DMS79 treated with DMSO at 0.1 percent for 48 hours (cell line): Measurements from ENCODE around the gene IL3.
"Not testable (repeated sequence)": the region's sequence is repeated elsewhere in the genome, so short reads cannot be mapped to it uniquely, and the experiment has no call there.

Experiments used
- DNase-seq: peaks from one replicate; lab custom pipeline; 2025; lab: John Stamatoyannopoulos, UW

IL3 gene

GRCh38 chr5:132095077-132095410, 34.6 kb downstream of the IL3 start:
- no peak for DNase-seq

- DNase-seq: no peak
Measured at GRCh38 chr5:132095424-132095972, 35.0 kb downstream of the IL3 start.

- DNase-seq: no peak
Measured at GRCh38 chr5:132096904-132097303, 36.4 kb downstream of the IL3 start.

GRCh38 chr5:132098151-132098594, 37.7 kb downstream of the IL3 start:
- no peak for DNase-seq

- no peak for DNase-seq
Measured at GRCh38 chr5:132098621-132099020, 38.2 kb downstream of the IL3 start.

GRCh38 chr5:132099076-132099748, 38.8 kb downstream of the IL3 start:
- DNase-seq: no peak

GRCh38 chr5:132099905-132100304, 39.5 kb downstream of the IL3 start:
- DNase-seq: no peak

GRCh38 chr5:132100672-132101261, 40.3 kb downstream of the IL3 start:
- no peak for DNase-seq

- no peak for DNase-seq
Measured at GRCh38 chr5:132101385-132101880, 41.0 kb downstream of the IL3 start.

GRCh38 chr5:132102101-132102701, 41.7 kb downstream of the IL3 start:
- no peak for DNase-seq

GRCh38 chr5:132102944-132103331, 42.5 kb downstream of the IL3 start:
- DNase-seq: no peak

- DNase-seq: no peak
Measured at GRCh38 chr5:132103332-132103951, 43.0 kb downstream of the IL3 start.

- peak; percentile 7 for DNase-seq
Measured at GRCh38 chr5:132103969-132104391, 43.5 kb downstream of the IL3 start.

- no peak for DNase-seq
Measured at GRCh38 chr5:132104556-132104955, 44.1 kb downstream of the IL3 start.

GRCh38 chr5:132105688-132106087, 45.2 kb downstream of the IL3 start:
- no peak for DNase-seq

- not testable (repeated sequence) for DNase-seq
Measured at GRCh38 chr5:132108495-132108894, 48.0 kb downstream of the IL3 start.

GRCh38 chr5:132108957-132109356, 48.5 kb downstream of the IL3 start:
- not testable (repeated sequence) for DNase-seq

- no peak for DNase-seq
Measured at GRCh38 chr5:132109494-132110053, 49.1 kb downstream of the IL3 start.

GRCh38 chr5:132110195-132110594, 49.7 kb downstream of the IL3 start:
- no peak for DNase-seq

- no peak for DNase-seq
Measured at GRCh38 chr5:132110930-132111329, 50.5 kb downstream of the IL3 start.

GRCh38 chr5:132112111-132112510, 51.7 kb downstream of the IL3 start:
- no peak for DNase-seq
